ENCODE results near the gene SBF2.

SBF2 gene

GRCh38 chr11:10315083-10315482 lies 21.1 kb upstream of the SBF2 start:
- Histone ChIP-seq H3K14ac (ENCODE audit: low read length in 2 of 2) (no peak overlapping the region), H4K91ac (ENCODE audit: low read length) (no peak overlapping the region), H3K4ac (ENCODE audit: low read depth in 1 of 2, low read length in 2 of 2) (no peak overlapping the region), H3K9me3 (ENCODE audit: control insufficient read depth, low read length) (no peaks in the 10 kb centered on the region), H4K8ac (ENCODE audit: low read length) (no peak overlapping the region), H3K23ac (ENCODE audit: low read length in 2 of 2) (no peak overlapping the region), H2BK120ac (ENCODE audit: low read depth, low read length) (no peak overlapping the region), H3K36me3 (ENCODE audit: control insufficient read depth in 1 of 2, insufficient read depth in 2 of 2, low read depth in 1 of 2, low read length in 2 of 2) (no peaks in the 10 kb centered on the region), H3K9ac (ENCODE audit: low read length) (no peak overlapping the region), H3K18ac (ENCODE audit: low read depth in 1 of 2, low read length in 2 of 2) (no peak overlapping the region), H3K27ac (ENCODE audit: low read length, poor library complexity, severe bottlenecking) (no peak overlapping the region), H2AK5ac (ENCODE audit: low read length, severe bottlenecking) (no peak overlapping the region), H3K4me3 (ENCODE audit: insufficient read depth in 1 of 2, low read depth in 1 of 2, low read length in 2 of 2) (no peak overlapping the region), H2BK12ac (ENCODE audit: low read length in 2 of 2) (no peak overlapping the region), H3K27me3 (ENCODE audit: control insufficient read depth in 1 of 2, insufficient read depth in 1 of 2, low read length in 2 of 2) (no peaks in the 10 kb centered on the region), H2BK5ac (ENCODE audit: low read depth, low read length, poor library complexity, severe bottlenecking) (no peak overlapping the region), H2AFZ (ENCODE audit: low read depth, low read length) (no peak overlapping the region), H3K4me1 (ENCODE audit: control insufficient read depth, insufficient read depth, low read depth, low read length) (peaks cover 4% of the 10 kb centered on the region), H3K79me1 (replicated peaks; ENCODE audit: low read length, poor library complexity, severe bottlenecking) (no peaks in the 10 kb centered on the region), H2BK15ac (ENCODE audit: low read depth, poor library complexity, severe bottlenecking) (no peak overlapping the region), H3K4me2 (ENCODE audit: low read length, poor library complexity, severe bottlenecking) (no peak overlapping the region)
- no peak for DNase-seq
- WGBS = 95% methylated on average over 5 of the region's 6 CpGs

GRCh38 chr11:10314199-10315072 lies 20.4 kb upstream of the SBF2 start:
- Histone ChIP-seq H4K8ac (ENCODE audit: low read length) (no peak overlapping the region), H3K23ac (ENCODE audit: low read length in 2 of 2) (no peak overlapping the region), H3K4ac (ENCODE audit: low read depth in 1 of 2, low read length in 2 of 2) (no peak overlapping the region), H2AFZ (ENCODE audit: low read depth, low read length) (no peak overlapping the region), H2BK120ac (ENCODE audit: low read depth, low read length) (no peak overlapping the region), H3K9me3 (ENCODE audit: control insufficient read depth, low read length) (no peaks in the 10 kb centered on the region), H2BK5ac (ENCODE audit: low read depth, low read length, poor library complexity, severe bottlenecking) (no peak overlapping the region), H3K4me3 (ENCODE audit: insufficient read depth in 1 of 2, low read depth in 1 of 2, low read length in 2 of 2) (no peak overlapping the region), H3K27ac (ENCODE audit: low read length, poor library complexity, severe bottlenecking) (no peak overlapping the region), H2BK15ac (ENCODE audit: low read depth, poor library complexity, severe bottlenecking) (no peak overlapping the region), H3K79me1 (replicated peaks; ENCODE audit: low read length, poor library complexity, severe bottlenecking) (no peaks in the 10 kb centered on the region), H3K4me2 (ENCODE audit: low read length, poor library complexity, severe bottlenecking) (no peak overlapping the region), H2BK12ac (ENCODE audit: low read length in 2 of 2) (no peak overlapping the region), H3K9ac (ENCODE audit: low read length) (no peak overlapping the region), H3K36me3 (ENCODE audit: control insufficient read depth in 1 of 2, insufficient read depth in 2 of 2, low read depth in 1 of 2, low read length in 2 of 2) (no peaks in the 10 kb centered on the region), H4K91ac (ENCODE audit: low read length) (no peak overlapping the region), H3K27me3 (ENCODE audit: control insufficient read depth in 1 of 2, insufficient read depth in 1 of 2, low read length in 2 of 2) (no peaks in the 10 kb centered on the region), H2AK5ac (ENCODE audit: low read length, severe bottlenecking) (no peak overlapping the region), H3K14ac (ENCODE audit: low read length in 2 of 2) (no peak overlapping the region), H3K18ac (ENCODE audit: low read depth in 1 of 2, low read length in 2 of 2) (no peak overlapping the region), H3K4me1 (ENCODE audit: control insufficient read depth, insufficient read depth, low read depth, low read length) (peaks cover 4% of the 10 kb centered on the region)
- 74% methylated on average over 4 of the region's 8 CpGs for WGBS
- peak; percentile 78 for DNase-seq

GRCh38 chr11:10311802-10312201 lies 17.8 kb upstream of the SBF2 start:
- Histone ChIP-seq H2BK12ac (ENCODE audit: low read length in 2 of 2) (no peak overlapping the region), H3K4me2 (ENCODE audit: low read length, poor library complexity, severe bottlenecking) (no peak overlapping the region), H3K18ac (ENCODE audit: low read depth in 1 of 2, low read length in 2 of 2) (peak overlapping the region in 1 of 2 experiments; percentile 43), H3K27ac (ENCODE audit: low read length, poor library complexity, severe bottlenecking) (no peak overlapping the region), H3K36me3 (ENCODE audit: control insufficient read depth in 1 of 2, insufficient read depth in 2 of 2, low read depth in 1 of 2, low read length in 2 of 2) (peaks cover 11 to 13% of the 10 kb centered on the region in 2 experiments), H2BK15ac (ENCODE audit: low read depth, poor library complexity, severe bottlenecking) (no peak overlapping the region), H3K14ac (ENCODE audit: low read length in 2 of 2) (no peak overlapping the region), H2BK120ac (ENCODE audit: low read depth, low read length) (no peak overlapping the region), H3K23ac (ENCODE audit: low read length in 2 of 2) (no peak overlapping the region), H3K4me3 (ENCODE audit: insufficient read depth in 1 of 2, low read depth in 1 of 2, low read length in 2 of 2) (no peak overlapping the region), H4K8ac (ENCODE audit: low read length) (no peak overlapping the region), H3K9me3 (ENCODE audit: control insufficient read depth, low read length) (peaks cover 3% of the 10 kb centered on the region), H3K79me1 (replicated peaks; ENCODE audit: low read length, poor library complexity, severe bottlenecking) (no peaks in the 10 kb centered on the region), H4K91ac (ENCODE audit: low read length) (no peak overlapping the region), H3K9ac (ENCODE audit: low read length) (no peak overlapping the region), H2AK5ac (ENCODE audit: low read length, severe bottlenecking) (no peak overlapping the region), H2BK5ac (ENCODE audit: low read depth, low read length, poor library complexity, severe bottlenecking) (no peak overlapping the region), H3K27me3 (ENCODE audit: control insufficient read depth in 1 of 2, insufficient read depth in 1 of 2, low read length in 2 of 2) (no peaks in the 10 kb centered on the region), H2AFZ (ENCODE audit: low read depth, low read length) (no peak overlapping the region), H3K4ac (ENCODE audit: low read depth in 1 of 2, low read length in 2 of 2) (no peak overlapping the region), H3K4me1 (ENCODE audit: control insufficient read depth, insufficient read depth, low read depth, low read length) (peaks cover 6% of the 10 kb centered on the region)
- 100% methylated on average over 1 of the region's 2 CpGs for WGBS
- no peak for DNase-seq

DNA sequence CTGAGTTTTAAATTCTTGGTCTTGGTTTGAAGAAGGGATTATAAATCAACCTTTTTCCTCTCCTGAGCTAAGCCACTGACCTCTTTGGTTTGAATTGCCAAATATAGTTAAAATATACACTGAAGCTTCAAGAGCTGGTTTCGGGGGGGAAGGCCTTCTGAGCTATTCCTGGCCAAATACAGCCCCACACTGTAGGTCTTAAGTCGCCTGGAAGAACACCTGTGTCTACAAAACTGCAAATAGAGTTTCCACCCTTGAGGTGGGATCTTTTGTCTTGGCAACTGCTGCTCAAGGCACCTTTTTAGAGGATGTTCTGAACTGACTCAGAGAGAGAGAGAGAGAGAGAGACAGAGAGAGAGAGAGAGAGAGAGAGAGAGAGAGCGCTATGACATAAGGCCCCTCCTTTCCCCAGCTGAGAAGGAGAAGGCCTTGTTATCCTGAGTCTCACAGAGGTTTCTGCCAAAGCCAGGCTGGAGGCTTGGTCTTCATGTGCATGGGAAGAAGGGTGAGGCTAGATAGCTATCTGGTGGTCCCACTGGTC lies 16.4 kb upstream of the SBF2 start:
- Histone ChIP-seq H3K36me3 (ENCODE audit: control insufficient read depth in 1 of 2, insufficient read depth in 2 of 2, low read depth in 1 of 2, low read length in 2 of 2) (peaks cover 25 to 27% of the 10 kb centered on the region in 2 experiments), H4K8ac (ENCODE audit: low read length) (no peak overlapping the region), H2BK120ac (ENCODE audit: low read depth, low read length) (no peak overlapping the region), H2BK5ac (ENCODE audit: low read depth, low read length, poor library complexity, severe bottlenecking) (no peak overlapping the region), H2BK12ac (ENCODE audit: low read length in 2 of 2) (peak overlapping the region in 1 of 2 experiments; percentile 17), H3K4ac (ENCODE audit: low read depth in 1 of 2, low read length in 2 of 2) (no peak overlapping the region), H3K23ac (ENCODE audit: low read length in 2 of 2) (no peak overlapping the region), H3K14ac (ENCODE audit: low read length in 2 of 2) (no peak overlapping the region), H3K9me3 (ENCODE audit: control insufficient read depth, low read length) (peaks cover 3% of the 10 kb centered on the region), H3K4me3 (ENCODE audit: insufficient read depth in 1 of 2, low read depth in 1 of 2, low read length in 2 of 2) (no peak overlapping the region), H4K91ac (ENCODE audit: low read length) (no peak overlapping the region), H2AK5ac (ENCODE audit: low read length, severe bottlenecking) (peak overlapping the region; percentile 82), H3K4me2 (ENCODE audit: low read length, poor library complexity, severe bottlenecking) (no peak overlapping the region), H3K27ac (ENCODE audit: low read length, poor library complexity, severe bottlenecking) (peak overlapping the region; percentile 41), H3K9ac (ENCODE audit: low read length) (peak overlapping the region; percentile 100), H2BK15ac (ENCODE audit: low read depth, poor library complexity, severe bottlenecking) (no peak overlapping the region), H3K79me1 (replicated peaks; ENCODE audit: low read length, poor library complexity, severe bottlenecking) (no peaks in the 10 kb centered on the region), H3K27me3 (ENCODE audit: control insufficient read depth in 1 of 2, insufficient read depth in 1 of 2, low read length in 2 of 2) (no peaks in the 10 kb centered on the region), H3K4me1 (ENCODE audit: control insufficient read depth, insufficient read depth, low read depth, low read length) (peaks cover 6% of the 10 kb centered on the region), H3K18ac (ENCODE audit: low read depth in 1 of 2, low read length in 2 of 2) (peak overlapping the region in 1 of 2 experiments; percentile 52), H2AFZ (ENCODE audit: low read depth, low read length) (no peak overlapping the region)
- 93% methylated on average over 3 of the region's 3 CpGs for WGBS
- DNase-seq = peak; percentile 68

Data from mesenchymal stem cell (in vitro differentiated cells and primary cell).